HEK293T (cell line): ENCODE results near the gene ESAM.

Experiments used
- CTCF ChIA-PET: fragments of 350-600 bp; formaldehyde crosslinking; extraction: SDS; loops from one replicate; lab custom pipeline; 2021; ENCODE audit warnings: antibody characterized with exemption, inconsistent platforms; lab: Yijun Ruan, JAX
- POLR2A ChIA-PET: fragments of 350-600 bp; formaldehyde crosslinking; extraction: SDS; loops from one replicate; lab custom pipeline; 2020; ENCODE audit warnings: antibody characterized with exemption, inconsistent platforms; lab: Yijun Ruan, JAX
- DNase-seq: peaks from one replicate; pipeline ENCODE4 v3.0.0; 2012; ENCODE audit warnings: mixed read lengths; ENCODE audit errors: extremely low spot score
- ARNT ChIP-seq: fragments of 450-650 bp; IDR thresholded peaks from 2 replicates; pipeline ENCODE4 v1.6.1; 2017; ENCODE audit warnings: mild to moderate bottlenecking
- BHLHE40 ChIP-seq: fragments of 450-650 bp; IDR thresholded peaks from 2 replicates; pipeline ENCODE4 v1.6.1; 2016; ENCODE audit warnings: mild to moderate bottlenecking, moderate library complexity, borderline replicate concordance
- CTBP1 ChIP-seq: fragments of 450-650 bp; IDR thresholded peaks from 2 replicates; pipeline ENCODE4 v1.6.1; 2016; ENCODE audit warnings: borderline replicate concordance
- ELF4 ChIP-seq: fragments of 450-650 bp; IDR thresholded peaks from 2 replicates; pipeline ENCODE4 v1.6.1; 2017; ENCODE audit warnings: antibody characterized with exemption
- FOXA1 ChIP-seq: fragments of 450-650 bp; IDR thresholded peaks from 2 replicates; pipeline ENCODE4 v1.6.1; 2016; ENCODE audit warnings: mild to moderate bottlenecking
- FOXK2 ChIP-seq: fragments of 450-650 bp; IDR thresholded peaks from 2 replicates; pipeline ENCODE4 v1.6.1; 2016; ENCODE audit warnings: mild to moderate bottlenecking
- FOXM1 ChIP-seq: fragments of 450-650 bp; IDR thresholded peaks from 2 replicates; pipeline ENCODE4 v1.6.1; 2017; ENCODE audit warnings: mild to moderate bottlenecking, borderline replicate concordance
- HDGF ChIP-seq: fragments of 450-650 bp; IDR thresholded peaks from 2 replicates; pipeline ENCODE4 v1.6.1; 2017; ENCODE audit warnings: antibody characterized with exemption, borderline replicate concordance
- L3MBTL2 ChIP-seq: fragments of 450-650 bp; conservative IDR thresholded peaks from 2 replicates; pipeline ENCODE4 v1.6.1; 2016; ENCODE audit warnings: mild to moderate bottlenecking
- LEF1 ChIP-seq: fragments of 450-650 bp; IDR thresholded peaks from 2 replicates; pipeline ENCODE4 v1.6.1; 2017; ENCODE audit warnings: mild to moderate bottlenecking, borderline replicate concordance
- NFRKB ChIP-seq: fragments of 450-650 bp; IDR thresholded peaks from 2 replicates; pipeline ENCODE4 v1.6.1; 2016; ENCODE audit warnings: mild to moderate bottlenecking, moderate library complexity
- PKNOX1 ChIP-seq: fragments of 450-650 bp; IDR thresholded peaks from 2 replicates; pipeline ENCODE4 v1.6.1; 2016
- SP1 ChIP-seq: fragments of 450-650 bp; IDR thresholded peaks from 2 replicates; pipeline ENCODE4 v1.6.1; 2017
- SUZ12 ChIP-seq: fragments of 450-650 bp; IDR thresholded peaks from 2 replicates; pipeline ENCODE4 v1.6.1; 2016; ENCODE audit warnings: mild to moderate bottlenecking
- TARDBP ChIP-seq: fragments of 450-650 bp; IDR thresholded peaks from 2 replicates; pipeline ENCODE4 v1.6.1; 2016
- ZNF384 ChIP-seq: fragments of 450-650 bp; IDR thresholded peaks from 2 replicates; pipeline ENCODE4 v1.6.1; 2016

The ESAM gene

GRCh38 chr11:124796312-124796711 is 34.2 kb upstream of the ESAM start:
- CTCF ChIA-PET, result interaction anchor here (1.2 to 1.4 kb wide), 3 partner anchors 34 to 127 kb away, joined by 4 to 6 read pairs (median 4); partner anchors contain the start of gene ESAM
- TF ChIP-seq TARDBP (no peak), CTBP1 (no peak)
- POLR2A ChIA-PET, result no interaction called here
- no peak for DNase-seq

GRCh38 chr11:124793466-124794278 is 31.6 kb upstream of the ESAM start:
- POLR2A ChIA-PET, result no interaction called here
- CTCF ChIA-PET, result interaction anchor here (0.6 to 1.6 kb wide), 13 partner anchors 8 to 1193 kb away, joined by 3 to 8 read pairs (median 4); partner anchors contain the start of genes ESAM and ROBO3
- peak; percentile 54 for DNase-seq

GRCh38 chr11:124791626-124792341 is 29.7 kb upstream of the ESAM start:
- no peak for DNase-seq
- ChIA-PET POLR2A (interaction anchor here (1.4 kb wide), 1 partner anchor 8 kb away, joined by 3 read pairs; the partner anchor contains the start of gene MSANTD2), CTCF (no interaction called here)
- TF ChIP-seq ELF4 (no peak), LEF1 (no peak), ARNT (no peak), L3MBTL2 (no peak), SP1 (no peak), BHLHE40 (no peak), NFRKB (no peak), FOXA1 (no peak), ZNF384 (no peak), PKNOX1 (no peak), HDGF (no peak), FOXM1 (no peak), FOXK2 (no peak), CTBP1 (no peak), SUZ12 (no peak), TARDBP (no peak)

More at GRCh38 chr11:124793466-124794278, 31.6 kb upstream of the ESAM start:
- TF ChIP-seq FOXM1 (no peak), BHLHE40 (no peak), ZNF384 (peak; percentile 80), LEF1 (no peak), ARNT (no peak), SUZ12 (no peak), FOXK2 (no peak), SP1 (no peak)

GRCh38 chr11:124788521-124788920 is 26.4 kb upstream of the ESAM start:
- TF ChIP-seq BHLHE40, result no peak
- no peak for TF ChIP-seq ELF4
- no peak for TF ChIP-seq L3MBTL2
- no peak for TF ChIP-seq PKNOX1
- no peak for TF ChIP-seq CTBP1
- TF ChIP-seq FOXK2, result no peak
- no peak for TF ChIP-seq HDGF
- TF ChIP-seq ZNF384, result no peak
- TF ChIP-seq SUZ12, result no peak
- no peak for TF ChIP-seq SP1
- TF ChIP-seq LEF1, result no peak
- TF ChIP-seq ARNT, result no peak
- POLR2A ChIA-PET, result no interaction called here
- CTCF ChIA-PET, result no interaction called here
- no peak for DNase-seq

- TF ChIP-seq FOXM1 (no peak), ZNF384 (no peak), LEF1 (no peak), BHLHE40 (no peak), ARNT (no peak), L3MBTL2 (no peak), SP1 (no peak), TARDBP (no peak), NFRKB (no peak), HDGF (no peak), PKNOX1 (no peak)
- ChIA-PET POLR2A (no interaction called here), CTCF (interaction anchor here (1.0 to 1.7 kb wide), 2 partner anchors 9 to 15 kb away, joined by 4 to 6 read pairs; no protein-coding TSS in a partner anchor)
- DNase-seq, result no peak
Observed at GRCh38 chr11:124784051-124784450, 22.0 kb upstream of the ESAM start.

DNA sequence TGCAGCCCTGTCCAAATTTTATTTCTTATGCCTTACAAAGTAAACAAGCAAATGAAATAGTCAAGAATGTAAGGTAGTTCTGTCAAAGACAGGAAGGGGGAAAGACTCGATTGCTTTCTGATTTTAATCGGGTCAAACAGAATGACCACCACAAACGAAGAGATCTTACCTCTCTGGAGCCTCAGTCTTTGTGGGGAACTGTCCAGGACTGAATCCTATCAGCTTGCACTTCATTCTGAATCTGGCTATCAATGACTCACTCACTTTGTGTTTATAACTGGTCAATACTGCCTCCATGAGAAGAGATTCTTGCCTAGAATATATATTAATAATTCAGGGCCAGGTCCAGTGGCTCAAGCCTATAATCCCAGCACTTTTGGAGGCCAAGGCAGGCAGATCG is 20.9 kb upstream of the ESAM start:
- ChIA-PET POLR2A (no interaction called here), CTCF (interaction anchor here (0.6 to 1.7 kb wide), 3 partner anchors 10 to 159 kb away, joined by 4 to 6 read pairs (median 5); no protein-coding TSS in a partner anchor)
- DNase-seq, result no peak
- TF ChIP-seq ARNT (no peak), FOXK2 (no peak)
